ENCODE data around the gene METAP1D.

METAP1D gene

DNA sequence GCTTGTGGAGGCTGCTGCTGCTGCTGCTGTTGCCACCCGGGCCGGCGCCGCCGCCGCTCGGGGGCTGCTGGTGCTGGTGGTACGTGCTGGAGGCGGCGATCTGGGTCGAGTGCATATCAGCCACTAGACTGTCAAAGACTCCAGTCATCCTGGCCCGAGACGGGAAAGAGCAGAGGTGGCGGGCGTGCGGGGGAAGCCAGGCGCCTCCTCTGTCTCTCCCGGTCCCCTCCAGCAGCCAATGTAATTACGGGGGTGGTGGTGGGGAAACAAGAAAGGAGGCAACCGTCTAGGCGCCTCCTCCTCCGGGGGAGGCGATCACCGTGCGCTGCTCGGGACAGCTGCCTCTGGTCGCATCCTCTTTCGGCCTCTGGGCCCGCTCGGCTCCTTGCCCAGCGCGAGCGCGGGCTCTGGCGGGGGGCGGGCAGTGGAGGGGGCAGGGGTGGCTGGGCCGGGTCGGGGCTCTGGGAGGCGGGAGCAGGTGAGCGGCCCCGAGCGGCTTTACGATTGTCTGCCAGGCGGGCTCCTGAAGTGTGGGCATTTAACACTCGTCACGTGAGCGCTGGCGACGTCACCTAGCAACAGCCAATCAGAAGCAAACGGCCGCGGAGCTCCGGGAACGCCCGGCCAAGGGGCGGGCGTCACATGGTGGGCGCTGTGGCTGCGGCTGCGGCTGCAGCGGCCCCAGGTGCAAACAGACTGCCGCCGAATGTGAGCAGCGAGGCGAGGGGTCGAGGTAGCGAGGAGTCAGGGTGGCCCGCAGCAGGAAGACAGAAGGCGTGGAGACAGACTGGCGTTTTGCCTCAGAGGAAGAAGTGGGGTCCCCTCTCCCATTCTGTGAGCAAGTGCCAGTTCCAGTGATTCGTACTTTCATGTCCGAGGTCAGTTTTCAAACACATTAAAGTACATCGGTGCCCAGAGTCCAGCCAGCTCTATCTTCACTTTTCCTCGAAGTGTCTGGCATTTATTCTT lies 102.9 kb downstream of the METAP1D start, which contains the start of gene DLX2:
Gene DLX2 (minus strand): TSS at position 510 of the 969 bp plus-strand sequence. CDS start 362 bp downstream, at position 148.
- no peak within 1 kb of the TSS for H3K27ac ChIP-seq (ENCODE audit: low read length)
- peaks cover 15% of the 10 kb centered on the region for H3K4me1 ChIP-seq (ENCODE audit: low read length)
- no peaks in the 10 kb centered on the region for H3K79me2 ChIP-seq (ENCODE audit: low read length)
- peak within 1 kb of the TSS; percentile 80 for H3K4me3 ChIP-seq (ENCODE audit: low read length)
- H2AFZ ChIP-seq (ENCODE audit: low read depth, low read length), result peak within 1 kb of the TSS; percentile 89
- H3K36me3 ChIP-seq (replicated peaks; ENCODE audit: low read depth, low read length), result no peaks in the 10 kb centered on the region
- no peaks in the 10 kb centered on the region for H4K20me1 ChIP-seq (ENCODE audit: insufficient read depth, low read length)
- peak within 1 kb of the TSS; percentile 98 for H3K4me2 ChIP-seq (ENCODE audit: low read length)
- no peaks in the 10 kb centered on the region for H3K27me3 ChIP-seq (ENCODE audit: low read depth, low read length)
- no peaks in the 10 kb centered on the region for H3K9me3 ChIP-seq (ENCODE audit: insufficient read depth, low read length)
- H3K9ac ChIP-seq (ENCODE audit: low read length), result peak within 1 kb of the TSS; percentile 45
- no peak for TF ChIP-seq EZH2phosphoT487 (IDR thresholded peaks at IDR 0.05; ENCODE audit: low read depth)
- TF ChIP-seq, protein P1, sequence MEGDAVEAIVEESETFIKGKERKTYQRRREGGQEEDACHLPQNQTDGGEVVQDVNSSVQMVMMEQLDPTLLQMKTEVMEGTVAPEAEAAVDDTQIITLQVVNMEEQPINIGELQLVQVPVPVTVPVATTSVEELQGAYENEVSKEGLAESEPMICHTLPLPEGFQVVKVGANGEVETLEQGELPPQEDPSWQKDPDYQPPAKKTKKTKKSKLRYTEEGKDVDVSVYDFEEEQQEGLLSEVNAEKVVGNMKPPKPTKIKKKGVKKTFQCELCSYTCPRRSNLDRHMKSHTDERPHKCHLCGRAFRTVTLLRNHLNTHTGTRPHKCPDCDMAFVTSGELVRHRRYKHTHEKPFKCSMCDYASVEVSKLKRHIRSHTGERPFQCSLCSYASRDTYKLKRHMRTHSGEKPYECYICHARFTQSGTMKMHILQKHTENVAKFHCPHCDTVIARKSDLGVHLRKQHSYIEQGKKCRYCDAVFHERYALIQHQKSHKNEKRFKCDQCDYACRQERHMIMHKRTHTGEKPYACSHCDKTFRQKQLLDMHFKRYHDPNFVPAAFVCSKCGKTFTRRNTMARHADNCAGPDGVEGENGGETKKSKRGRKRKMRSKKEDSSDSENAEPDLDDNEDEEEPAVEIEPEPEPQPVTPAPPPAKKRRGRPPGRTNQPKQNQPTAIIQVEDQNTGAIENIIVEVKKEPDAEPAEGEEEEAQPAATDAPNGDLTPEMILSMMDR (IDR thresholded peaks at IDR 0.05; ENCODE audit: low read depth, low read length), result no peak

DNA sequence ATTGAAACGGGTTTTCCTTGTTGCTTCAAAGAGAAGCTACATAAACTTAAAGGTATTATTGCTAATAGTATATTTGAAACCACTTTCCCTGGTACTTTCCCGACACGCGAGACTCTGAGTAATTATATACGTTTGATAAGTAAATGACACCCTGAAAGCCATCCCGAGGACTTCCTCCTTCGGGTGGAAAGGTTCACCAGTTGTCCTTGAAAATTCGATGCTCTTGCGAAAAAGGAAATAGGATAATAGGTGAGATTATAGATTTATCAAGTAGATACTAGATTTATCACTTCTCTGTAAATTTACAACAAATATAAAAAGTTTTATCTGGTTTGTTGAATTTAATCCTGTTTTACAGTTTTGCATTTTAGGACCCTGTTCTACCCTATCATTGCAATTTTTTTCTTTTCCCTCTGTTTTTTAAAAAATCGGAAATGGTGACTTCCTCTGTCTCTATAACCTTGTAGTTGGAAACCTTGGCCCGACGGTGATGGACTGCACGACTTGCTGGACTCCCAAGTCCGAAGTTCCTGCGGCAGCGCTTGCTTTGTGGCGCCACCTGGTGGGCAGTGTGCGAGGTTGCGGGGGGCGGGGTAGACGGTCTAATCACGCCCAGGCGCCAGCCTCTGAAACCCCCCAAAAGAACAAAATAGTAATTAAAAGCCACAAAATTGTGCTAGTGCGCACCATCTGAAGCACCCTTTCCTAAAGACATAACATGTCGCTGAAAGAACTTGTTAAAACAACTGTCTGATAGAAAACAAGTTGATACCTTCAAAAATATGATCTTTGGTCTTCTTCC lies 103.9 kb downstream of the METAP1D start:
- no peak overlapping the region for H3K27ac ChIP-seq (ENCODE audit: low read length)
- no peaks in the 10 kb centered on the region for H4K20me1 ChIP-seq (ENCODE audit: insufficient read depth, low read length)
- peak overlapping the region; percentile 80 for H3K4me3 ChIP-seq (ENCODE audit: low read length)
- no peaks in the 10 kb centered on the region for H3K27me3 ChIP-seq (ENCODE audit: low read depth, low read length)
- H3K79me2 ChIP-seq (ENCODE audit: low read length), result no peaks in the 10 kb centered on the region
- peaks cover 7% of the 10 kb centered on the region; the same call in 1 of the 2 replicates for H3K4me1 ChIP-seq (ENCODE audit: low read length)
- no peaks in the 10 kb centered on the region for H3K36me3 ChIP-seq (replicated peaks; ENCODE audit: low read depth, low read length)
- H3K9me3 ChIP-seq (ENCODE audit: insufficient read depth, low read length), result no peaks in the 10 kb centered on the region
- H3K9ac ChIP-seq (ENCODE audit: low read length), result peak overlapping the region; percentile 45
- TF ChIP-seq EZH2phosphoT487 (IDR thresholded peaks at IDR 0.05; ENCODE audit: low read depth), result no peak
- TF ChIP-seq, protein P1 (IDR thresholded peaks at IDR 0.05; ENCODE audit: low read depth, low read length), result peak; percentile 95
- peak overlapping the region; percentile 89 for H2AFZ ChIP-seq (ENCODE audit: low read depth, low read length)
- peak overlapping the region; percentile 98 for H3K4me2 ChIP-seq (ENCODE audit: low read length)

DNA sequence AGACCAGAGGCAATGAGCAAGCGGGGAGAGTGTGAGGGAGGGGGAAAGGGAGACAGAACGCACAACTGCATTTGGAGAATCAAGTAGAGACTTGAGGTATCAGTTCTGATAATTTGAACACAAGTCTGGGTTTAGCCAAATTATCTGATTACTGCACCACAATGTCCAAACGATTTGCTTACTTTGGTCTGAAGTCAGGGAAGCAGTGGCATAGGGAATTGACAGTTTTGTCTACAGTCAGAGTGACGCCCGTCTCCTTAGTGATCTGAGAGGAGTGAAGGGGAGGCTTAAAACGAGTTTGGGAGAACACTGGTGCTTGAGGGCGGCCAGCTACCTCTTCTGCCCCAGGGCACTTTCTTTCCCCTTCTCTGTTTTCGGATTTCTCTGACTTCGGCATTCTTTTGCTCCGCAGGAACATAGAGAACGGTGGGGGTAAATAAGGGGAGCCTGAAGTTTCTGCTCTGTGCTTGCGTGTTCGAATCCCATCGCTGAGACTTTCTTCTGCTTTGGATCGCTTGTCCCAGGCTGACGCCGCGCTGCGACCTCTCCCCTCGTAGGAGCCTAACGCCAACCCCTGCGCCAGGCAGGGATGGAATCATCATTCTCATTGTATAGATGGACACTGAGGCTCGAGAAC lies 105.8 kb downstream of the METAP1D start:
- H3K9me3 ChIP-seq (ENCODE audit: insufficient read depth, low read length), result no peaks in the 10 kb centered on the region
- H3K36me3 ChIP-seq (replicated peaks; ENCODE audit: low read depth, low read length), result no peaks in the 10 kb centered on the region
- no peak overlapping the region for H3K27ac ChIP-seq (ENCODE audit: low read length)
- H3K4me1 ChIP-seq (ENCODE audit: low read length), result peaks cover 7% of the 10 kb centered on the region; the same call in 1 of the 2 replicates
- H2AFZ ChIP-seq (ENCODE audit: low read depth, low read length), result no peak overlapping the region
- H3K9ac ChIP-seq (ENCODE audit: low read length), result no peak overlapping the region
- peak overlapping the region; percentile 79 for H3K4me2 ChIP-seq (ENCODE audit: low read length)
- no peaks in the 10 kb centered on the region for H3K27me3 ChIP-seq (ENCODE audit: low read depth, low read length)
- H3K79me2 ChIP-seq (ENCODE audit: low read length), result no peaks in the 10 kb centered on the region
- H4K20me1 ChIP-seq (ENCODE audit: insufficient read depth, low read length), result no peaks in the 10 kb centered on the region
- H3K4me3 ChIP-seq (ENCODE audit: low read length), result no peak overlapping the region
- TF ChIP-seq EZH2phosphoT487 (IDR thresholded peaks at IDR 0.05; ENCODE audit: low read depth), result no peak
- TF ChIP-seq, protein P1 (IDR thresholded peaks at IDR 0.05; ENCODE audit: low read depth, low read length), result no peak
